GM23338 (cell line): ENCODE measurements around the gene TMEM121. TPM values are rescaled to one million over a fixed set of nuclear protein-coding genes. Genes with fewer than 3 reads are reported as not detected.

ENCODE experiments used
- ATAC-seq: fragments of 200-7000 bp; cut with Tn5 transposase; 3 replicates; pipeline ENCODE4 v1.9.1; 2020
- DNase-seq: peaks from one replicate; pipeline ENCODE4 v3.0.0-alpha.2; 2015; ENCODE audit warnings: low spot score
- H2AFZ ChIP-seq: fragments of 200-600 bp; sonication (generic); 2 replicates; pipeline ENCODE4 v1.8.0; 2016; ENCODE audit warnings: antibody characterized with exemption, mild to moderate bottlenecking, moderate library complexity
- H3F3A ChIP-seq: fragments of 200-600 bp; sonication (generic); replicated peaks from 2 replicates; pipeline ENCODE4 v1.8.0; 2017; ENCODE audit warnings: antibody characterized with exemption, mixed run types, low read depth
- H3K27ac ChIP-seq: fragments of 200-600 bp; sonication (generic); 2 replicates; pipeline ENCODE4 v1.6.1; 2016; ENCODE audit warnings: low read depth
- H3K27me3 ChIP-seq: fragments of 200-600 bp; sonication (generic); 2 replicates; pipeline ENCODE4 v1.8.0; 2016; ENCODE audit warnings: mild to moderate bottlenecking, mixed run types, moderate library complexity; ENCODE audit not compliant: insufficient read depth
- H3K36me3 ChIP-seq: fragments of 200-600 bp; sonication (generic); 2 replicates; pipeline ENCODE4 v1.8.0; 2016; ENCODE audit warnings: mild to moderate bottlenecking; ENCODE audit not compliant: insufficient read depth
- H3K4me1 ChIP-seq: fragments of 200-600 bp; sonication (generic); 2 replicates; pipeline ENCODE4 v1.8.0; 2016; ENCODE audit warnings: mild to moderate bottlenecking, moderate library complexity; ENCODE audit not compliant: insufficient read depth
- H3K4me2 ChIP-seq: fragments of 200-600 bp; sonication (generic); 2 replicates; pipeline ENCODE4 v1.7.1; 2017; ENCODE audit warnings: mixed run types
- H3K4me3 ChIP-seq: fragments of 200-600 bp; sonication (generic); 2 replicates; pipeline ENCODE4 v1.6.1; 2016; ENCODE audit warnings: mixed run types
- H3K79me2 ChIP-seq: fragments of 200-600 bp; sonication (generic); replicated peaks from 2 replicates; pipeline ENCODE4 v1.8.0; 2017; ENCODE audit warnings: mild to moderate bottlenecking; ENCODE audit not compliant: insufficient read depth
- H3K9me2 ChIP-seq: fragments of 200-600 bp; sonication (generic); 2 replicates; pipeline ENCODE4 v1.8.0; 2017; ENCODE audit not compliant: insufficient read depth
- H4K20me1 ChIP-seq: fragments of 200-600 bp; sonication (generic); replicated peaks from 2 replicates; pipeline ENCODE4 v1.8.0; 2017; ENCODE audit warnings: mild to moderate bottlenecking; ENCODE audit not compliant: insufficient read depth
- H3K27ac Mint-ChIP-seq: 2 replicates; pipeline ENCODE4 v1.8.0; 2020; ENCODE audit warnings: inconsistent platforms, mild to moderate bottlenecking, moderate library complexity, mixed read lengths
- H3K27me3 Mint-ChIP-seq: 3 replicates; pipeline ENCODE4 v1.8.0; 2022; ENCODE audit warnings: low read depth, mild to moderate bottlenecking, moderate library complexity, mixed read lengths, inconsistent platforms; ENCODE audit not compliant: insufficient read depth, poor library complexity
- H3K36me3 Mint-ChIP-seq: 3 replicates; pipeline ENCODE4 v1.8.0; 2021; ENCODE audit warnings: low read depth, mild to moderate bottlenecking, inconsistent platforms, moderate library complexity, mixed read lengths
- H3K4me1 Mint-ChIP-seq: 3 replicates; pipeline ENCODE4 v1.8.0; 2020; ENCODE audit warnings: mild to moderate bottlenecking, inconsistent platforms, mixed read lengths
- H3K4me3 Mint-ChIP-seq: 3 replicates; pipeline ENCODE4 v1.8.0; 2021; ENCODE audit warnings: moderate library complexity, mild to moderate bottlenecking, inconsistent platforms, mixed read lengths
- H3K9me3 Mint-ChIP-seq: 3 replicates; pipeline ENCODE4 v1.8.0; 2020; ENCODE audit warnings: moderate library complexity, mild to moderate bottlenecking, inconsistent platforms, mixed read lengths
- CREB1 ChIP-seq: fragments of 250-450 bp; sonication (Bioruptor Pico); IDR thresholded peaks from 2 replicates; pipeline ENCODE4 v1.5.0; 2020; ENCODE audit warnings: low read depth, mild to moderate bottlenecking, moderate library complexity
- CTCF ChIP-seq, 2 experiments: fragments of 200-600 bp in 1 of 2; sonication (generic) in 1 of 2; conservative IDR thresholded peaks; 2 replicates each; pipeline versions ENCODE4 v1.5.1 to v1.6.1; 2016 to 2017; ENCODE audit warnings: antibody characterized with exemption in 2 of 2, low read depth in 2 of 2, mild to moderate bottlenecking in 2 of 2, moderate library complexity in 1 of 2
- ETS1 ChIP-seq: IDR thresholded peaks from 2 replicates; pipeline ENCODE4 v1.6.1; 2016; ENCODE audit warnings: antibody characterized with exemption
- EZH2 ChIP-seq: fragments of 200-600 bp; sonication (generic); IDR thresholded peaks from one replicate; pipeline ENCODE4 v1.8.0; 2017; ENCODE audit warnings: antibody characterized with exemption, mild to moderate bottlenecking, low read depth; ENCODE audit not compliant: unreplicated experiment
- EZH2phosphoT487 ChIP-seq: fragments of 200-600 bp; sonication (generic); IDR thresholded peaks from one replicate; pipeline ENCODE4 v1.8.1; 2018; ENCODE audit warnings: antibody characterized with exemption; ENCODE audit not compliant: unreplicated experiment
- JUNB ChIP-seq: IDR thresholded peaks from one replicate; pipeline ENCODE4 v1.6.1; 2016; ENCODE audit warnings: antibody characterized with exemption; ENCODE audit not compliant: unreplicated experiment
- NANOG ChIP-seq: IDR thresholded peaks from 2 replicates; pipeline ENCODE4 v1.6.1; 2016; ENCODE audit warnings: antibody characterized with exemption, borderline replicate concordance
- POLR2AphosphoS5 ChIP-seq: IDR thresholded peaks from 2 replicates; pipeline ENCODE4 v1.6.1; 2016; ENCODE audit warnings: antibody characterized with exemption, low read depth
- REST ChIP-seq: IDR thresholded peaks from one replicate; pipeline ENCODE4 v1.6.1; 2018; ENCODE audit warnings: antibody characterized with exemption; ENCODE audit not compliant: unreplicated experiment
- STAT1 ChIP-seq: IDR thresholded peaks from one replicate; pipeline ENCODE4 v1.6.1; 2016; ENCODE audit warnings: antibody characterized with exemption; ENCODE audit not compliant: unreplicated experiment
- ZNF114 ChIP-seq: fragments of 250-450 bp; sonication (Bioruptor Pico); IDR thresholded peaks from 2 replicates; pipeline ENCODE4 v1.5.0; 2020; ENCODE audit warnings: mild to moderate bottlenecking, moderate library complexity
- ZNF331 ChIP-seq: fragments of 250-450 bp; sonication (Bioruptor Pico); IDR thresholded peaks from 2 replicates; pipeline ENCODE4 v1.5.0; 2020; ENCODE audit warnings: low read depth, mild to moderate bottlenecking, moderate library complexity
- ZNF462 ChIP-seq: fragments of 250-450 bp; sonication (Bioruptor Pico); IDR thresholded peaks from 2 replicates; pipeline ENCODE4 v1.5.0; 2020; ENCODE audit warnings: mild to moderate bottlenecking, moderate library complexity
- polyA plus RNA-seq: library from polyadenylated mRNA; unstranded; fragments of >200 nt; fragmentation: Nextera tagmentation; extraction: Ambion mirVana; gene quantifications from 2 replicates; pipeline ENCODE4 v1.2.1, GENCODE V29; 2016
- total RNA-seq: library from RNA; depleted of rRNA; stranded (reverse); fragments of >200 nt; shearing (Covaris generic); gene quantifications from 2 replicates; pipeline ENCODE4 v1.2.3, GENCODE V29; 2014

Gene TMEM121
- total and polyA plus RNA-seq, 2 experiments from 2014 or later = 0.13 to 1.3 TPM

- Mint-ChIP-seq H3K4me3 (no peak overlapping the region), H3K4me1 (no peaks in the 10 kb centered on the region; the same call in 2 of the 3 replicates)
Observed at GRCh38 chr14:105533811-105534498, 7.6 kb downstream of the TMEM121 start.

More at GRCh38 chr14:105533811-105534498, 7.6 kb downstream of the TMEM121 start:
- H3F3A ChIP-seq = no peaks in the 10 kb centered on the region
- no peak for ATAC-seq
- no peak overlapping the region for H2AFZ ChIP-seq
- Mint-ChIP-seq H3K27me3 (peaks cover 17% of the 10 kb centered on the region), H3K27ac (no peak overlapping the region), H3K9me3 (peaks cover 46% of the 10 kb centered on the region), H3K36me3 (peaks cover 16% of the 10 kb centered on the region; the same call in 2 of the 3 replicates)
- H3K4me2 ChIP-seq = no peak overlapping the region
- H3K79me2 ChIP-seq = no peaks in the 10 kb centered on the region
- no peaks in the 10 kb centered on the region for H4K20me1 ChIP-seq
- H3K27me3 ChIP-seq = 0 out of 2 replicates have a peak, but pooled peaks cover 1% of the 10 kb centered on the region
- TF ChIP-seq EZH2phosphoT487 (no peak), CREB1 (CRISPR knock-in tag) (no peak), NANOG (no peak), STAT1 (no peak), EZH2 (no peak), POLR2AphosphoS5 (no peak), ETS1 (no peak), ZNF462 (CRISPR knock-in tag) (no peak), JUNB (no peak), REST (no peak), CTCF (conservative IDR thresholded peaks at IDR 0.05; ENCODE audit: low read depth in 2 of 2) (no peak), ZNF114 (CRISPR knock-in tag) (no peak), ZNF331 (CRISPR knock-in tag) (no peak)
- H3K4me3 ChIP-seq = no peak overlapping the region
- H3K4me1 ChIP-seq = no peaks in the 10 kb centered on the region
- no peak for DNase-seq
- H3K9me2 ChIP-seq = no peaks in the 10 kb centered on the region
- H3K36me3 ChIP-seq = no peaks in the 10 kb centered on the region
- H3K27ac ChIP-seq = no peak overlapping the region
